ENCODE measurements around the gene QDPR.

The QDPR gene

GRCh38 chr4:17491196-17491595 is 20.7 kb downstream of the QDPR start:
- Histone ChIP-seq H3K27ac (no peak overlapping the region), H3K9ac (ENCODE audit: insufficient read length) (no peak overlapping the region), H3K9me3 (ENCODE audit: low read depth, low read length) (no peaks in the 10 kb centered on the region), H3K36me3 (ENCODE audit: insufficient read depth, low read length) (peaks cover 18% of the 10 kb centered on the region; the same call in 1 of the 2 replicates), H3K4me3 (no peak overlapping the region)
- no peak for DNase-seq (ENCODE audit: low read depth, low spot score)
- no peak for TF ChIP-seq POLR2AphosphoS5 (IDR thresholded peaks at IDR 0.05; ENCODE audit: borderline replicate concordance, low read depth, low read length)
- no peak for TF ChIP-seq EZH2 (IDR thresholded peaks at IDR 0.05)
- no peak for TF ChIP-seq FOXP2 (optimal IDR thresholded peaks at IDR 0.05; ENCODE audit: control extremely low read depth, extremely low read length, insufficient read depth)

DNA sequence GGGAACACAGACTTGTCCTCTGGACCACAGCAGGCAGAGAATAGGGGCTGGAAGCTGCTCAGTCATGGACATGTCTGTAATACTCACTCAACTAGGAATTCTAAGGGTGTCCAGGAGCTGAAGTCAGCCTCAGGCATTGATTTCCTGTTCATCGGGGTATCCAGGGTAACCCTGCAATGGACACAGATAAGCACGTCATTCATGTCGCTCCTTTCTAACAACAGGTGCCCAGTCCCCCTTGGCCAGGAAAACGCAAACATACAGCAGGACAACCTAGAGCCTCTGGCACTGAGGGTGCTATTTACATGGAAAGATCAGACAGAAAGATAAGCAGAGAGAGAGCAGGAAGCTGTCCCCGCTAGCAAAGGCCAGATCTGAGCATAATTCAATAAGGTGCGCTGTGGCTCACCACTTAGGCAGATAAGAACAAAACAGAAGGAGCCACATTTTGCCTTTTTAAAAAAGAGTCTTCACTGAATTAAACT is 21.3 kb downstream of the QDPR start:
- TF ChIP-seq FOXP2 (optimal IDR thresholded peaks at IDR 0.05; ENCODE audit: control extremely low read depth, extremely low read length, insufficient read depth) (no peak), POLR2AphosphoS5 (IDR thresholded peaks at IDR 0.05; ENCODE audit: borderline replicate concordance, low read depth, low read length) (no peak), EZH2 (IDR thresholded peaks at IDR 0.05) (no peak)
- Histone ChIP-seq H3K9me3 (ENCODE audit: low read depth, low read length) (no peaks in the 10 kb centered on the region), H3K4me3 (no peak overlapping the region), H3K27ac (no peak overlapping the region), H3K36me3 (ENCODE audit: insufficient read depth, low read length) (peaks cover 18% of the 10 kb centered on the region; the same call in 1 of the 2 replicates), H3K9ac (ENCODE audit: insufficient read length) (no peak overlapping the region)
- no peak for DNase-seq (ENCODE audit: low read depth, low spot score)

DNA sequence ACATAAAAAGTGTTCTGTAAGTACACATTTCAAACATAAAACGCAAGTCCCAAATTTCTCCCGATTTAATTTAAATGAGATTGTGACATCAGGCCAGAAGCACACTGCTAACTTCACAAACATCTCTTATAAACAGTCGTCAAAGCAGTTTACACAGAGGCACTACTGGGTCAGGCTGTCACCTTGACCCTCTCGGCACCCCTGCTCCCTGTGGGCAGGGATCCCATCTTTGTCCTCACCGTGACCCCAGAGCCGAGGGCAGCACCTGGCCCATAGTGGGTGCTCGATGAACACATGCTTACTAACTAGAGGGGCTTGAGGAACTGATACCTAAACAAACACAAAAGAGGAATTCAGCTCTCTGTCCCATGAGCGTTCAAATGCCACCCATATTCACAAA is 22.2 kb downstream of the QDPR start:
- H3K9ac ChIP-seq (ENCODE audit: insufficient read length): no peak overlapping the region

GRCh38 chr4:17489123-17489522 is 22.8 kb downstream of the QDPR start:
- H3K4me3 ChIP-seq: no peak overlapping the region
- TF ChIP-seq POLR2AphosphoS5 (IDR thresholded peaks at IDR 0.05; ENCODE audit: borderline replicate concordance, low read depth, low read length): no peak
- no peak for TF ChIP-seq EZH2 (IDR thresholded peaks at IDR 0.05)
- no peak for TF ChIP-seq FOXP2 (optimal IDR thresholded peaks at IDR 0.05; ENCODE audit: control extremely low read depth, extremely low read length, insufficient read depth)
- H3K27ac ChIP-seq: no peak overlapping the region
- no peaks in the 10 kb centered on the region for H3K9me3 ChIP-seq (ENCODE audit: low read depth, low read length)
- no peak for DNase-seq (ENCODE audit: low read depth, low spot score)
- H3K9ac ChIP-seq (ENCODE audit: insufficient read length): no peak overlapping the region
- peaks cover 18% of the 10 kb centered on the region; the same call in 1 of the 2 replicates for H3K36me3 ChIP-seq (ENCODE audit: insufficient read depth, low read length)

More for the DNA sequence above, 22.2 kb downstream of the QDPR start:
- H3K4me3 ChIP-seq: no peak overlapping the region
- TF ChIP-seq FOXP2 (optimal IDR thresholded peaks at IDR 0.05; ENCODE audit: control extremely low read depth, extremely low read length, insufficient read depth) (no peak), POLR2AphosphoS5 (IDR thresholded peaks at IDR 0.05; ENCODE audit: borderline replicate concordance, low read depth, low read length) (no peak), EZH2 (IDR thresholded peaks at IDR 0.05) (no peak)
- no peak overlapping the region for H3K27ac ChIP-seq
- no peak for DNase-seq (ENCODE audit: low read depth, low spot score)
- H3K9me3 ChIP-seq (ENCODE audit: low read depth, low read length): no peaks in the 10 kb centered on the region
- H3K36me3 ChIP-seq (ENCODE audit: insufficient read depth, low read length): peaks cover 18% of the 10 kb centered on the region; the same call in 1 of the 2 replicates

- H3K4me3 ChIP-seq: no peak overlapping the region
- no peak for DNase-seq (ENCODE audit: low read depth, low spot score)
- no peak overlapping the region for H3K27ac ChIP-seq
- no peak for TF ChIP-seq POLR2AphosphoS5 (IDR thresholded peaks at IDR 0.05; ENCODE audit: borderline replicate concordance, low read depth, low read length)
- TF ChIP-seq FOXP2 (optimal IDR thresholded peaks at IDR 0.05; ENCODE audit: control extremely low read depth, extremely low read length, insufficient read depth): no peak
- TF ChIP-seq EZH2 (IDR thresholded peaks at IDR 0.05): no peak
- no peaks in the 10 kb centered on the region; the same call in 1 of the 2 replicates for H3K36me3 ChIP-seq (ENCODE audit: insufficient read depth, low read length)
- H3K9ac ChIP-seq (ENCODE audit: insufficient read length): no peak overlapping the region
- H3K9me3 ChIP-seq (ENCODE audit: low read depth, low read length): no peaks in the 10 kb centered on the region
Measured at GRCh38 chr4:17482716-17483115, 29.2 kb downstream of the QDPR start.

- Histone ChIP-seq H3K4me3 (no peak overlapping the region), H3K9ac (ENCODE audit: insufficient read length) (no peak overlapping the region), H3K9me3 (ENCODE audit: low read depth, low read length) (no peaks in the 10 kb centered on the region), H3K27ac (no peak overlapping the region), H3K36me3 (ENCODE audit: insufficient read depth, low read length) (no peaks in the 10 kb centered on the region)
- DNase-seq (ENCODE audit: low read depth, low spot score): no peak
- TF ChIP-seq FOXP2 (optimal IDR thresholded peaks at IDR 0.05; ENCODE audit: control extremely low read depth, extremely low read length, insufficient read depth): no peak
- TF ChIP-seq EZH2 (IDR thresholded peaks at IDR 0.05): no peak
- no peak for TF ChIP-seq POLR2AphosphoS5 (IDR thresholded peaks at IDR 0.05; ENCODE audit: borderline replicate concordance, low read depth, low read length)
Measured at GRCh38 chr4:17480955-17481354, 30.9 kb downstream of the QDPR start.

- Histone ChIP-seq H3K9ac (ENCODE audit: insufficient read length) (no peak overlapping the region), H3K4me3 (no peak overlapping the region), H3K36me3 (ENCODE audit: insufficient read depth, low read length) (no peaks in the 10 kb centered on the region), H3K27ac (no peak overlapping the region), H3K9me3 (ENCODE audit: low read depth, low read length) (no peaks in the 10 kb centered on the region)
- no peak for TF ChIP-seq POLR2AphosphoS5 (IDR thresholded peaks at IDR 0.05; ENCODE audit: borderline replicate concordance, low read depth, low read length)
- no peak for TF ChIP-seq EZH2 (IDR thresholded peaks at IDR 0.05)
- TF ChIP-seq FOXP2 (optimal IDR thresholded peaks at IDR 0.05; ENCODE audit: control extremely low read depth, extremely low read length, insufficient read depth): no peak
- DNase-seq (ENCODE audit: low read depth, low spot score): no peak
Measured at GRCh38 chr4:17480210-17480927, 31.5 kb downstream of the QDPR start.

- TF ChIP-seq EZH2 (IDR thresholded peaks at IDR 0.05) (no peak), POLR2AphosphoS5 (IDR thresholded peaks at IDR 0.05; ENCODE audit: borderline replicate concordance, low read depth, low read length) (no peak), FOXP2 (optimal IDR thresholded peaks at IDR 0.05; ENCODE audit: control extremely low read depth, extremely low read length, insufficient read depth) (no peak)
- DNase-seq (ENCODE audit: low read depth, low spot score): no peak
- H3K36me3 ChIP-seq (ENCODE audit: insufficient read depth, low read length): no peaks in the 10 kb centered on the region
- no peaks in the 10 kb centered on the region for H3K9me3 ChIP-seq (ENCODE audit: low read depth, low read length)
- H3K27ac ChIP-seq: no peak overlapping the region
- H3K4me3 ChIP-seq: no peak overlapping the region
- no peak overlapping the region for H3K9ac ChIP-seq (ENCODE audit: insufficient read length)
Measured at GRCh38 chr4:17477774-17478472, 34.0 kb downstream of the QDPR start.

All from SK-N-MC (cell line).